ENCODE data around the gene CRMP1.

- TF ChIP-seq, protein P1, sequence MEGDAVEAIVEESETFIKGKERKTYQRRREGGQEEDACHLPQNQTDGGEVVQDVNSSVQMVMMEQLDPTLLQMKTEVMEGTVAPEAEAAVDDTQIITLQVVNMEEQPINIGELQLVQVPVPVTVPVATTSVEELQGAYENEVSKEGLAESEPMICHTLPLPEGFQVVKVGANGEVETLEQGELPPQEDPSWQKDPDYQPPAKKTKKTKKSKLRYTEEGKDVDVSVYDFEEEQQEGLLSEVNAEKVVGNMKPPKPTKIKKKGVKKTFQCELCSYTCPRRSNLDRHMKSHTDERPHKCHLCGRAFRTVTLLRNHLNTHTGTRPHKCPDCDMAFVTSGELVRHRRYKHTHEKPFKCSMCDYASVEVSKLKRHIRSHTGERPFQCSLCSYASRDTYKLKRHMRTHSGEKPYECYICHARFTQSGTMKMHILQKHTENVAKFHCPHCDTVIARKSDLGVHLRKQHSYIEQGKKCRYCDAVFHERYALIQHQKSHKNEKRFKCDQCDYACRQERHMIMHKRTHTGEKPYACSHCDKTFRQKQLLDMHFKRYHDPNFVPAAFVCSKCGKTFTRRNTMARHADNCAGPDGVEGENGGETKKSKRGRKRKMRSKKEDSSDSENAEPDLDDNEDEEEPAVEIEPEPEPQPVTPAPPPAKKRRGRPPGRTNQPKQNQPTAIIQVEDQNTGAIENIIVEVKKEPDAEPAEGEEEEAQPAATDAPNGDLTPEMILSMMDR (IDR thresholded peaks at IDR 0.05; ENCODE audit: insufficient read depth, low read depth, low read length), result no peak
- TF ChIP-seq EZH2 (IDR thresholded peaks at IDR 0.05; ENCODE audit: insufficient read depth, low read length), result no peak
Measured at GRCh38 chr4:5888222-5889001, 4.5 kb downstream of the CRMP1 start.
